Measurements from ENCODE around the gene GRIK3.

The GRIK3 gene

DNA sequence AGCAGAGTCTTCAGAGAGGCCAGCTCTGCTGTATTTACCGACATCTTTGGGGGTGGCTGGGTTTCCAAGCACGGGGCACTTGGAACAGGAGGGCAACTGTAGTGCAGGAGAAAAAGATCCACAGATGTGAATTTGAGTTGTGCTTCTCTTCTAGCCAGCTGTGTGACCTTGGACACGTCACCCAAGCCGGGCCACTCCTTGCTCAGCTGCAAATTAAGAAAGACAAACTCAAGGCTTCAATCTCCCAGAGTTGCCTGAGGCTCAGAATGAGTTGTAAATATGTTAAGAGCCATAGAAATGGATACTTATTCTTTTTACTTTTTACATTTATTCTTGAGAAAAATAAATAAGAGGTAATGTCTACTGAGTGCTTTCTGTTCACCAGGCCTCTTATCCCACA, 24.3 kb downstream of the GRIK3 start:
- no peak for DNase-seq

DNA sequence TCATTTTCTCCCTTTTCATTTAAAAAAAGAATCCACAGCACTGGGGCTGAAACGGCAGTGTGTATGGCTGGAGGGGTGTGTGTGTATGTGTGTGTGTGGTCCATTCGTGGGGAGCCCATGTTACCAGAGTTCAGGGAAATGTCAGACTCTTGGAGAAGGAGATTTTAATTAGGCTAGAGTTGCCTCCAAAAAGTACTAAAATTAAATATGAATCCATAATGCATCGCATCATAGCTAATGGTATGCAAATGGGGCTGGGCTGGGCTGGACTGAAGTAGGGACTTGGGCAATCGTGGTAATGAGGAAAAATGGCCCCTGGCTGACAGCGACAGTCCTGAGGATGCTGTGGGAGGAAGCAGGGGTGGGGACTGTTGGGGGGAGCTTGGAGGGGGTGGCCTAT, 24.8 kb downstream of the GRIK3 start:
- DNase-seq = no peak

GRCh38 chr1:37006132-37006868, 28.0 kb downstream of the GRIK3 start:
- DNase-seq = no peak

- DNase-seq = no peak
These were observed 31.4 kb downstream of the GRIK3 start for GRCh38 chr1:37002898-37003297.

DNA sequence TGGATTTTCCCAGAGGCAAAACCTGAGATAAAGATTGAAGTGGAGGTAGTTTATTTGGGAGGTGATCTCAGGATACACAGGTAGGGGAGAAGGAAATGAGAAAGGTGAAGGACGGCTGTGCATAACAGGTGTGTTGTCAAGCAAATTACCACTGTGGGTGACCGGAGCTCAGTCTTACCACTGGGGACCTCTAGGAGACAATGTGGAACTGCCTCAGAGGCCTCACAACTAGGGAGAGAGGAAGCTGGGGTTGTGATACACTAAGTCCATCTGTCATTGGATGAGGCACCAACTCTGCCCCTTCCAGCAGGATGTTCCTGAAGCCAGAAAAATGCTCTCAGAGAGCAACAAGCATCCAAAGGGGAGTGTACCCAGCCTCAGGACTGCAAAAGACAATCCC, 32.6 kb downstream of the GRIK3 start:
- no peak for DNase-seq

- no peak for DNase-seq
These were observed 38.2 kb downstream of the GRIK3 start for GRCh38 chr1:36996106-36996505.

GRCh38 chr1:36994868-36995267, 39.4 kb downstream of the GRIK3 start:
- DNase-seq = no peak

DNA sequence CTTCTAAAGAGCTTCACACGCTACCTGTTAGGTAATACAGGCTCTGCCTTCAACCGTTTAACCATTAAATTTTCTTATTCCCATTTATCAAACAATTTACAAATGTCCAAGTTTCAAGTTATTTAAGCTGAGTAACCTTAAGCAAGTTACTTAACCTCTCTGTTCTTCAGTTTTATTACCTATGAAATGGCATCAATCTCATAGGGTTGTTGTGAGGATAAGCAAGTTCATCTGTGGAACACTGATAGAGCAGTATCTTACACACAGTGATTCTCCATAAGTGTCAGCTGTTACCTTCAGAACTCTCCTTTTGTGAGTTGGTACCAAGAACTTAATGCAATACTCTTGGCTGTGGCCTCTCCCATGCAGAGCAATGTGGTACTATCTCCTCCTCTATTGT, 40.0 kb downstream of the GRIK3 start:
- DNase-seq = no peak

DNA sequence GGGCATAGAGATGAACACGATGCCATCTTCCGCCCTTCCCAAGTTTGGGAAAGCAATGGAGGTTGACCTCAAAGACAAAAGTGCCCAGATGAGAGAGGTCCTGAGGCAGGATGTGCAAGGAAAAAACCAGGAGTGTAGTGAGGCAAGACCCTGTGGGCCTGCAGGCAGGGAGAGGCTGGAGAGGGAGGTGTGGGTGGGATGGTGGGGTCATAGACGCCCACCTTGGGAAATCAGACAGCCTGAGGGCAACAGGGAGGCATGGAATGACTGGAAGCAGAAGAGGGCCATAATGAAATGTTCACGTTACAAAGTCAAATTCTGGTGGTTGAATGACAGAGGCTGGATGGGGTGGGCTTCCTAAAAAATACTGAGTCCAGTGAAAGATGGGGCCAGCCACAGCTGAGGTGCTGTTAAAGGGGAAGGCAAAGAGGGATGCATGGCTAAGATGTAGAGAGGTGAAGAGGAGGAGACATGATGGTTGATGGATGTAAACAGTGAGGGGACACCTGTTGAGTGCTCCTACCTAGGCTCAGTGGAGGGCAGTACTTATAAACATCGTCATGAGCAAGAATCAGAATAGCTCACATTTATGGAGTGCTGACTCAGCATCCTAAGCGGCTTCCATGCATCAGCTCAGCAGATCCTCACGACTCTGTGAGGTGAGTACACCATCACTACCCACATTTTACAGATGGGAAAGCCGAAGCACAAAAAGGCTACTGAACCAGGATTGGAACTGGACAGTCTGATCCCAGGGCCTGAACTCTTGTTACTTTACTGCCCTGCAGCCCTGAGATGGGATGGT, 42.0 kb downstream of the GRIK3 start:
- no peak for DNase-seq

- no peak for DNase-seq
These were observed 42.8 kb downstream of the GRIK3 start for GRCh38 chr1:36991551-36991950.

- no peak for DNase-seq
These were observed 43.4 kb downstream of the GRIK3 start for GRCh38 chr1:36990928-36991327.

GRCh38 chr1:36989241-36989640, 45.1 kb downstream of the GRIK3 start:
- no peak for DNase-seq

GRCh38 chr1:36988741-36989193, 45.5 kb downstream of the GRIK3 start:
- no peak for DNase-seq

GRCh38 chr1:36988321-36988720, 46.0 kb downstream of the GRIK3 start:
- no peak for DNase-seq

GRCh38 chr1:36987276-36987675, 47.0 kb downstream of the GRIK3 start:
- no peak for DNase-seq

GRCh38 chr1:36986241-36986985, 47.9 kb downstream of the GRIK3 start:
- DNase-seq = no peak

DNA sequence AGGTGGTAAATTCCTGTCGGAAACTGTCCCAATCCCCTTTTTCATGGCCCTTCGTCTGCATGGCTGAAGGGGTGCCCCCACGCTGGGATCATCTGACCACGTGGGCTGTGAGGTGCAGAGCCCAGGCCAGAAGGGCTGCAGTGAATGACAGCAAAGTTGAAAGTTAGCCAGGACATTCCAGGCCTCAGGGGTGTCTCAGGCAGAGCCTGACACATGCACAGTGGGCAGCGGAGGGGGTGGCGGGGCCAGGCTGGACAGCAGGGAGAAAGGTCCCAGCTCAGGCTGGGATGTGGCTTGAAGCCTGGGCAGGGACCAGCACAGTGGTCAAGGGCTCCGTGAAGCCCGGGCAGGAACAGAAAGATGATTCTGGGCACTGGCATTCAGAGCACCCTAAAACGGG, 49.6 kb downstream of the GRIK3 start:
- no peak for DNase-seq

DNA sequence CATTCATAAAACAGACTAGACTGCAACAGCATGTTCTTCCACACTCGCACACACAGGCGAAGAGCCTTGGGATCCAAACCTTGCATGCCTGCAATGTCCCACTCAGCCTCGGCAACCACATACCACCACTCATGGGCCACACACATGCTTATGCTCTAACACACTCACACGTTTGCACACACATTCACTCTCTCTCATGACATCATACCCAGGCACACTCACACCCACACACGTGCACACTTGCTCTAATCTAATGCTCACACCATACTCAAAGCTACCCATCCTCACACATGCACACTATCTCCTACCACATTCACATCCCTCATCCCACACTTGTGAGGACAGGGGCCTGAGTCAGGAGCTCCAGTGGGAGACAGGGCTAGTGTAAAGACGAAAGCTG, 50.3 kb downstream of the GRIK3 start:
- DNase-seq = no peak

DNA sequence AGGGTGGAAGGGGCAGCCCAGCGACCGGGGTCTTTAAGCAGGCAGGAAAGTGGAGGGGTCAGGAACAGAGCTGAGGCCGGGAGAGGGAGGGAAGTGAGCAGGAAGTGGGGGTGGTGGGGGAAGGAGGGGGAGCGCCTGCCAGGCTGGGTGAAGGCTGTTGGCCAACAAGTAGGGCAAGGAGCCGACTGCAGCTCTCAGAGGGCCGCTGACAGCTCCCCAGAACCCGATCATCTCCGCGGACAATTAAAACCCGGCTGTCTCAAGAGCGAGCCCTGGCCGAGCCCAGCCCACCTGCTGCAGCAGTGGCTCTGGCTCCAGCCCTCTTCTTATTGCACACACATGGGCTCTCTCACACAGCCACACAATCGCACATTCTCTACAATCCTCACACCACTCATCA, 51.6 kb downstream of the GRIK3 start:
- no peak for DNase-seq

GRCh38 chr1:36981771-36982622, 52.3 kb downstream of the GRIK3 start:
- DNase-seq = no peak

GRCh38 chr1:36981126-36981525, 53.2 kb downstream of the GRIK3 start:
- no peak for DNase-seq

DNA sequence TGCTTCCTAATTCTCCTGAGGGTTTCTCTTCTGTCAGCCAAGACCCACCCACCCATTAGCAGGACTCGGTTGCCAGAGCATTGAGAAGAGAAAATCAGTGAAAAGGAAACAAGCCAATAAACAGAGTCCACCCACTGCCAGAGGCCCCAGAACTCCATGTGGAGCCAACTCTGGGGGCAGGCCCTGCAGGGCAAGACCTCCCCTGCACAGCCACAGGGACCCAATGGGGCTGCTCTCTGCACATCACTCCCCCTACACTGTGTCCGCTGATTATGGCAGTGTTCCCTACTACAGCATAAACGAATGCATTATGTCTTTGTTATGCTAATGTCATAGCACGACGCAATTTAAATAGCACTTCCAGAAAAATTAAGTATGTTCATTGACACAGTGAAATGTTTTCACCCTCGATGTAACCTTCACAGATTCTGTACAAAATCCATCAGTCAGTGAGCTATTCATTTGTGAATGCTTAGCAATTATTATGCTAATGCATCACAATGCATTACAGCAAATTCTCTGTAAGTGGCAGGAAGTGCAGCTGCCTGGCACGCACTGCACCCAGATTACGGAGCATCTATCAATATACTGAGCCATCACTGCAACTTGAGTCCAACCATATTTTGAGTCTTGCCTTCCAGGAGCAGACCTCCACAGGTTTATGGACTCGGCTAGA, 56.4 kb downstream of the GRIK3 start:
- DNase-seq = no peak
